Stimulated activated CD8-positive, alpha-beta memory T cell treated with anti-CD3 and anti-CD28 coated beads, Interleukin-7, amount 100 ng/mL, for 24 hours (primary cell): ENCODE measurements around the gene PREX1.
A peak's percentile ranks its signal among the peaks of the same experiment; 100 is the strongest.

Experiments used
- DNase-seq: peaks from one replicate; pipeline ENCODE4 v3.0.0-alpha.2; 2020; ENCODE audit warnings: low read depth

PREX1 gene

GRCh38 chr20:48653706-48654051, 174.1 kb downstream of the PREX1 start:
- no peak for DNase-seq

GRCh38 chr20:48652961-48653705, 174.7 kb downstream of the PREX1 start:
- DNase-seq: no peak

- DNase-seq: no peak
These were observed 175.8 kb downstream of the PREX1 start for GRCh38 chr20:48651960-48652359.

DNA sequence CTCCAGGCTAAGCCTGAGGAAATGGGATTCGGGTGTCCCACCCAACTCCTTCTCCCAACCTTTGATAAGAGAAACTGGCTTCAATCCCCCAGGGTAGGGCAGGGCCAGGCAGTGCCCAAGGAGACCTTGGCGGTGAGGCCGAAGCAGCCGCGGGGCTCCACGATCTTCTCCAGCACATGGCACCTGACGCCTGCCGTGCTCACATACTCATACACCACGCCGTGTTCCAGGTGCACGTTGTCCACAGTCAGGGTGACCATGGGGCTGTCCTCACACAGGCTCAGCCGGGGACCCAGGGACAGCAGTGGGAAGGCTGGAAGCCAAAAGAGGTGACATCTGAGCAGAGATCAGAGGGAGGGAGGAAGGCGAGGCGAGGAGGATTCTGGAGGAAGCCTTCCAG, 176.5 kb downstream of the PREX1 start:
- DNase-seq: no peak

DNA sequence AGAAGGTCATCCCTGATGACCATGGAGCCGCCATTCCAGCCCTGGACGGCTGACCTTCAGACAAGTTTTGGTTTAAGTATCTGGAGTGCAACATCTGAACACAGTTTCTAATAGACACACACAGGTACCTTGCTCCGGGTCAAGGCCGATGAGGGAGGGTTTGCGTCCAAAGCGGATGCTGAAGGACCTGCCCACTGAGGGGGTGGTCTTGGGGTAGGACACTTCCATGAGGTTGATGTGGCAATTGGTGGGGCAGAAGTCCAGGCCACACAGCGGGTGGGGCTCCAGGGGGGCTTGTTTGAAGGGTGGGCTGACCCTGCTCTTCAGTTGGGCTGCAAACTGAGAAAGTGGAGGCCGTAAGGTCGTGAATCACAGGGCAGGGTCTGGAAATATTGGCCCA, 177.9 kb downstream of the PREX1 start:
- DNase-seq: no peak

DNA sequence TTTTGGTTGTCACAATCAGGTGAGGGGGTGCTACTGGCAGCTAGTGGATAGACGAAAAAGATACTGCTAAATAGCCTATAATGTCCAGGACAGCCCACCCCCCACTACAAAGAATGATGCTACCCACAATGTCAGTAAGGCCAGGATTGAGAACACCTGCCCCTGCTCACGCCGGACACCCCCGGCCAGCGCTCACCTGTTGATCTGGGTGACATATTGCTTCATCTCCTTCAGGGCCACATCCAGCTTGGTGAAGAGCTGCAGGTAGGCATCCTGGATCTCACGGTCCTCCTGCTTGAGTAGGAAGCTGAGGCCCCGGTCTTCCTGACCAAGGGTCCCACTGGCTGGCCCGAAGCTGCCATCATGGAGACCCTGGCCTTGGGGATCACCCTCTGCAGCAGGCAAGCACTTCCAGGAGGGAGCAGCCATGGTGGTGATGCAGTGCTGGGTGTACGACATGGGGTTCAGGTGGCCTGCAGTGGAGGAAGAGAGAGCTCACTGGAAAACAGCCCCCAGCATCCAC, 178.6 kb downstream of the PREX1 start:
- no peak for DNase-seq

GRCh38 chr20:48648482-48649051, 179.2 kb downstream of the PREX1 start:
- DNase-seq: no peak

GRCh38 chr20:48647858-48648257, 179.9 kb downstream of the PREX1 start:
- DNase-seq: no peak

DNA sequence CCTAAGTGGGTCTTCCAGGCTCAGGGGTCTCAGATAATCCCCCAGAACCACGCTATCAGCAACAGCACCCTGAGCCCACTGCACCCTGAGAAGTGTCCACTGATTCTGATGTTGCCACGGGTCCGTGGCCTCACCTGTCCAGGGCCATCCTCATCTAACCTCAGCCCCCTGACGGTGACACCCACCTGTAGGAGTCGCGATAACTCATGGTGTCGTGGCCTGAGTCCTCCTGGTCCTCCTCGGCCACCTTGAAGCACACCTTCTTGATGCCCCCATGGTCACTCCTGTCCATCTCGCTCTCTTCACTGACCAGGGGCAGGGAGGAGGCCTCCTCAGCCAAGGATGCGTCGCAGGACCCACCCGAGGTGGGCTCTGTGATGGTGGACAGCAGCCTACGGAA, 182.1 kb downstream of the PREX1 start:
- DNase-seq: no peak

GRCh38 chr20:48644286-48644828, 183.4 kb downstream of the PREX1 start:
- no peak for DNase-seq

DNA sequence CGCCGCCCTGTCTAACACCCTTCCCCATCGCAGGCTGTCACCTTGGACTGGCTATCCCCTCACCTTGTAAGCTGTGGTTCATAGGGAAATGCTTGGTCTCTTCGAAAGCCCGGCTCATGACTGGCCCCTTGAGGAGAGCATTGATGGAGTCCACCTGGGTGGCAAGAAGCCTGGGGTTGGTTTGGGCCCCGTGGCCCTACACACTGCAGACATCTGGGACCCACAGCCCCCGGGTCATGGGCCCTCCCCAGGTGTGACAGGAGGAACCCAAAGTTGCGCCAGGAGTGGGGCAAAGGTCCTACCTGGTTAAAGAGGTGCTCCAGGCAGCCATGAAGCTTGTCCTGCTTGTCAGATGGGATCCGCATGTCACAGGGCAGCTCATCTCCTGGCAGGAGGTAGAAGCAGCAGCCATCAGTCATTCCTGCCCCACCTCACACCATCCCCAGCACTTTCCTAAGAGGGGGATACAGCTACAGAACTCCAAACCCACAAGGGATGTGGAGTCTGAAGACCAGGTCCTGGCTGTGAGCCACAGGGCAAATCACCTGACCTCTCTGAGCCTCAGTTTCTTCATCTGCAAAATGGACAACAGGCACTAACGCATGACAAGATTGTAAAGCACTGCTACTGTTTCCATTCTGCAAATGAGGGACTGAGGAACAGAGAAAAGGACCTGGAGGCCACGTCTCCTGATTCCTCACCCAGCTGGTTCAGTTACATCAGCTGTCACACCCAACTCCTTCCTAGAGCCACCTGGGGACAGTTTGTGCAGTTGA, 185.5 kb downstream of the PREX1 start:
- DNase-seq: no peak

DNA sequence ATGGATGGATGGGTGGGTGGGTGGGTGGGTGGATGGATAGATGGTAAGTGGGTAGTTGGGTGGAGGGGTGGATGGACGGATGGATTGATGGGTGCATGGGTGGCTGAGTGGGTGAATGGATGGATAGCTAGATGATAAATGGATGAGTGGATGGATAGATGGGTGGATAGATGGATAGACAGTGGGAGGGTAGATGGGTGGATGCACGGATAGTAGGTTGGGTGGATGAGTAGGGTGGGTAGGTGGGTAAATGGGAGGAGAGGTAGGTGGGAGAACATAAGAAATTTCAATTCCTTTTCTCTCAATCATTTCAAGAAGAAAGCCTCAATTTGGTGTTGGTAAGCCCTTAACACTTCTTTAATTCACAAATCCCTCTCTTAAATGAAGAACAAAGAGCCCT, 186.9 kb downstream of the PREX1 start:
- no peak for DNase-seq

DNA sequence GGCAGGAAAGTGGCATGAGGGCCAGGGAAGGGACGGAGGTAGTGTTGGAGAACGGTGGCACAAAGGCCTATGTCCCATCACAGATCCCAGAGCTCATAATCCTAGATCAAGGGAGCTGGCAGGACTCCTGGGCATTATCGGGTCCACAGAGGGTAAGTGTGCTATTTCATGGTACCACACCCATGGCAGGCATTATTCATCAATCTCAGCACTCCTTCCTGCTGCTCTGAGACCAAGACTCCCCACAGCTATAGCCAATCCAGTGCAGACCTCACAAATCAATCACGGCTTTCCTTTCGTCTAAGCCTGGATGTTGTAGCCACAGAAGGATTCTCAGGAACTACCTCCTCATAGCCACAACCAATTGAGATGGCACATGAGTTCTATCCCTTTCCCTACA, 187.9 kb downstream of the PREX1 start:
- DNase-seq: no peak

- DNase-seq: no peak
These were observed 189.3 kb downstream of the PREX1 start for GRCh38 chr20:48638546-48638945.

GRCh38 chr20:48637461-48637860, 190.3 kb downstream of the PREX1 start:
- no peak for DNase-seq

DNA sequence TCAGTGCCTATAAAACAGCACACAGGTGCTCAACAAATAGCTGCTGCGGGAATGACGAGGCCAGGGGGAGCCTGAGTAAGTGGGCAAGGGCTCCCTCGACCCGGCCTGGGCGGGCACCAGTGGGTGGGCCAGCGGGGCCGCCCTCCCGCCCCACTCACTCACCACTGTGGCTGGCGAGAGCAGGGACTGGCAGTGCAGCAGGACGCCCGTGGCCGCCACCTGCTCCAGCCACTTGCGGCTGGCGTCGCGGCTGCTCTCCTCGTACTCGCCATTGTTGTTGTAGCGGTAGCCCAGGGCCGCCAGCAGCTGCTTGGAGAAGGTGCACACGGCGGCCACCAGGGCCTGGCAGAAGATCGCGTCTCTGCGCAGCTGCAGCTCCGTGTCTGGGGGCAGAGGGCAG, 191.5 kb downstream of the PREX1 start:
- DNase-seq: no peak

DNA sequence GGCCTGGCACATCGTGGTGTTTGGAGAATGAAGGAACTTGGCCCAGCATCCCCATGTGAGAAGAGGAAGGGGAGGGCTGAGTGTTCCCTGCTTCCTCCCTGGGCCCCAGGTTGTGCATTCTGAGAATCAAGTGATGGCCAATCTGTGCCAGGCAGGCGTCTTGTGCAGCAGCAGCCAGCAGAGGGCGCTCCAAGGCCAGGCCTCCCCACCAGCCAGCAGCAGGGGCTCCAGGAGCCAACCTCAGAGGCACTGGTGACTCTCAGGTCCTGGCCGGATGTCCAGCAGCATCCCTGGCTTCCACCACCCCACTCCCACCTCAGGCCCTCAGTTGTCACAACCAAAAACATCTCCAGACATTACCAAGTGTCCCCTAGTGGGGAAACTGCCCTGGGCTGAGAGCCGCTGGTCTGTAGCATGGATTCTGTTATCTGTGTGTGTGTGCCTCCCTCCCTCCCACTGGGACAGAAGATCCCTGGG, 192.0 kb downstream of the PREX1 start:
- peak; percentile 50 for DNase-seq

- no peak for DNase-seq
These were observed 192.4 kb downstream of the PREX1 start for GRCh38 chr20:48635361-48635760.

DNA sequence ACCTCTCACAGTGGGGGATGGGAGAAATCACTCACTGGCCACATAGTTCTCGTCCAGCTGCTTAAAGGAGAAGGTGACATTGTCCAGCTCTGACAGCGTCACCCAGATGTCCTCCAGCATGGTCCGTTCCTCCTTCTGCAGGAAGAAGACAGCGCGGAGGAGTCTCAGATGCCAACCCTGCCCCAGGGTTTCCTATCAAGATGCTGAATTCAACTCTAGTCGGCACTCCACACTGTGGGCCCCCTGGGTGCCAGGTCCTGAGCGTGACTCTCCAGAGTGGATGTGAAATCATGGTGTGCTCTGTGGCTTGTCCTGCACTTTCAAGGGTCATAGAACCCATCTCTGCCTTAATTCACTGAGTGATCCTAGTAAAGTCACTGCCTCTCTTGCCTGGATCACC, 193.2 kb downstream of the PREX1 start:
- DNase-seq: no peak

- no peak for DNase-seq
These were observed 194.1 kb downstream of the PREX1 start for GRCh38 chr20:48633620-48634257.

DNA sequence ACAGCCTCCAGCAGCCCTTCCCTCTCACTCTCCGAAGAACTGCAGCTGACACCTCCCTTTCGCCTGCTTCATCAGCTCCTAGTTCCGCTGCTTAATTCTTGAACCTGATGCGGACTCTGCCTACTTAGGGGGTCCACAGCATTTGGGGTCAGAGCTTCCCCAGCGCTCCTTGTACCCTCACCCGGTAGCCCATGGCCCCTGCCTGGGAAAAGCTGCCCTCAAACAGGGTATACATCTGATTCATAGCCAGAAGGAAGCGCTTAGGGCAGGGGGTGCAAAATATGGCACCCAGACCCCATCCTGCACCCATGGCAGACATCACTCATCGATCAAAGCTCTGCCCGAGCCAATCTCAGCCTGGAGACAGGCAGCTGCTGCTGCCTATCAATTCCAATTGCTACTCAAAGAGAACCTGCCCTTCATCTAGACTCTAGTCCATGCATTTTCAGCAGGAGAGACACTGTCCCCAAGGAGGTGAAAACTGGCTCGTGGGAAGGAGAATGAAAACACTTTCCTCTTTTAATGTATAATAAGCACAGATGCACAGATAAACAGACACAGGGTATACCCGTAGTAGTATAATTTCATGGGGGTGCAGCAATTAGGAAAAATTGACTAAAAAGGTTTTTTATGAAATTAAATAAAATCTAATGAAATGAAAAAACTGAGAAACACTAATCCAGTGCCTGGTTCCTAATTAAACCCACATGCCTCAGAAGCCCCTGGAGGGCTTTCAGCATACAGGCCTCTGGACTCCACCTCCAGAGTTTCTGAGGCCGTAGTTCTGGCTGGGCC, 194.8 kb downstream of the PREX1 start:
- no peak for DNase-seq
